ENCODE data around the gene TNFRSF14.

- no peak for TF ChIP-seq EZH2 (IDR thresholded peaks at IDR 0.05; ENCODE audit: low read depth, unreplicated experiment)
- no peak for TF ChIP-seq POLR2AphosphoS5 (IDR thresholded peaks at IDR 0.05; ENCODE audit: low read depth)
- no peak for TF ChIP-seq EZH2phosphoT487 (IDR thresholded peaks at IDR 0.05; ENCODE audit: unreplicated experiment)
- TF ChIP-seq CTCF (conservative IDR thresholded peaks at IDR 0.05; ENCODE audit: low read depth in 2 of 2), result no peak
- TF ChIP-seq CREB1 (CRISPR knock-in tag; IDR thresholded peaks at IDR 0.05; ENCODE audit: low read depth), result no peak
- no peak for TF ChIP-seq REST (IDR thresholded peaks at IDR 0.05; ENCODE audit: unreplicated experiment)
- TF ChIP-seq ZNF462 (CRISPR knock-in tag; IDR thresholded peaks at IDR 0.05), result no peak
- no peak for TF ChIP-seq ETS1 (IDR thresholded peaks at IDR 0.05)
- TF ChIP-seq JUNB (IDR thresholded peaks at IDR 0.05; ENCODE audit: unreplicated experiment), result no peak
- TF ChIP-seq ZNF114 (CRISPR knock-in tag; IDR thresholded peaks at IDR 0.05), result no peak
- TF ChIP-seq ZNF331 (CRISPR knock-in tag; IDR thresholded peaks at IDR 0.05; ENCODE audit: low read depth), result no peak
- no peak for TF ChIP-seq NANOG (IDR thresholded peaks at IDR 0.05; ENCODE audit: borderline replicate concordance)
- no peak for TF ChIP-seq STAT1 (IDR thresholded peaks at IDR 0.05; ENCODE audit: unreplicated experiment)
These were observed 18.2 kb downstream of the TNFRSF14 start for GRCh38 chr1:2574350-2574749.
